ENCODE measurements around the gene KCNIP4. TPM values are rescaled to one million over a fixed set of nuclear protein-coding genes. Genes with fewer than 3 reads are reported as not detected.

KCNIP4 gene
- total and polyA plus RNA-seq, 10 donors: not detected

GRCh38 chr4:21780148-21780547 is 168.4 kb downstream of the KCNIP4 start:
- intact Hi-C loops (cut with DNase I; ENCODE audit: low total_unique reads): no loop called here
- Histone ChIP-seq H3K27me3 (replicated peaks in 1 of 7) (peaks cover 0 to 9% (median 0%) of the 10 kb centered on the region in 7 donors), H3K27ac (no peak overlapping the region), H3K36me3 (no peaks in the 10 kb centered on the region), H3K9me3 (no peaks in the 10 kb centered on the region), H3K4me1 (no peaks in the 10 kb centered on the region), H3K4me3 (no peak overlapping the region)
- no peak for DNase-seq
- no peak for TF ChIP-seq POLR2AphosphoS5 (IDR thresholded peaks at IDR 0.05)
- TF ChIP-seq POLR2A (IDR thresholded peaks at IDR 0.05): no peak

GRCh38 chr4:21778702-21779101 is 169.9 kb downstream of the KCNIP4 start:
- no peak for TF ChIP-seq CTCF (IDR thresholded peaks at IDR 0.05 in 8 of 11, conservative IDR thresholded peaks at IDR 0.05 in 3 of 11)
- no peak for TF ChIP-seq POLR2AphosphoS5 (IDR thresholded peaks at IDR 0.05)
- TF ChIP-seq POLR2A (IDR thresholded peaks at IDR 0.05): no peak

GRCh38 chr4:21775703-21776102 is 172.9 kb downstream of the KCNIP4 start:
- no peak for DNase-seq
- H3K27ac ChIP-seq: no peak overlapping the region
- H3K27me3 ChIP-seq (replicated peaks in 1 of 7): peaks cover 0 to 9% (median 0%) of the 10 kb centered on the region in 7 donors
- H3K4me1 ChIP-seq: no peaks in the 10 kb centered on the region
- H3K4me3 ChIP-seq: no peak overlapping the region
- TF ChIP-seq CTCF (IDR thresholded peaks at IDR 0.05 in 8 of 11, conservative IDR thresholded peaks at IDR 0.05 in 3 of 11) (no peak), POLR2A (IDR thresholded peaks at IDR 0.05) (no peak), POLR2AphosphoS5 (IDR thresholded peaks at IDR 0.05) (no peak)
- 88 to 100% (median 89%) methylated on average over 1 to 3 of the region's 3 CpGs; no CpG with 5 or more reads in 1 of the 5 donors for WGBS, 5 donors
- no peaks in the 10 kb centered on the region for H3K36me3 ChIP-seq
- intact Hi-C loops (cut with DNase I; ENCODE audit: low total_unique reads): no loop called here
- H3K9me3 ChIP-seq: peaks cover 0 to 4% (median 0%) of the 10 kb centered on the region in 8 donors

More at GRCh38 chr4:21778702-21779101, 169.9 kb downstream of the KCNIP4 start:
- 43 to 51% (median 45%) methylated on average over 2 of the region's 2 CpGs for WGBS, 5 donors
- no peaks in the 10 kb centered on the region for H3K4me1 ChIP-seq
- H3K27me3 ChIP-seq (replicated peaks in 1 of 7): peaks cover 0 to 9% (median 0%) of the 10 kb centered on the region in 7 donors
- no peak overlapping the region for H3K27ac ChIP-seq
- intact Hi-C loops (cut with DNase I; ENCODE audit: low total_unique reads): no loop called here
- H3K4me3 ChIP-seq: no peak overlapping the region
- H3K9me3 ChIP-seq: no peaks in the 10 kb centered on the region
- no peak for DNase-seq
- H3K36me3 ChIP-seq: no peaks in the 10 kb centered on the region

GRCh38 chr4:21769404-21770147 is 179.0 kb downstream of the KCNIP4 start:
- no peaks in the 10 kb centered on the region for H3K36me3 ChIP-seq
- H3K27me3 ChIP-seq (replicated peaks in 1 of 7): no peaks in the 10 kb centered on the region
- WGBS, 5 donors: 22 to 31% (median 29%) methylated on average over 4 of the region's 4 CpGs
- peaks cover 0 to 3% (median 0%) of the 10 kb centered on the region in 6 donors for H3K4me1 ChIP-seq
- intact Hi-C loops (cut with DNase I; ENCODE audit: low total_unique reads): loop anchor here (10.0 kb wide), 2 partner anchors 255 to 995 kb away; no protein-coding TSS in a partner anchor
- no peak overlapping the region for H3K27ac ChIP-seq
- no peak overlapping the region for H3K4me3 ChIP-seq
- peaks cover 0 to 6% (median 0%) of the 10 kb centered on the region in 8 donors for H3K9me3 ChIP-seq
- DNase-seq: no peak
- TF ChIP-seq POLR2AphosphoS5 (IDR thresholded peaks at IDR 0.05) (no peak), CTCF (IDR thresholded peaks at IDR 0.05 in 8 of 11, conservative IDR thresholded peaks at IDR 0.05 in 3 of 11) (no peak)
